Astrocyte (in vitro differentiated cells and primary cell): ENCODE results near the gene EFS.

ENCODE experiments used
- EZH2 ChIP-seq: IDR thresholded peaks from 2 replicates; pipeline ENCODE4 v1.6.1; 2012; ENCODE audit warnings: mild to moderate bottlenecking, low read length, inconsistent platforms; ENCODE audit not compliant: insufficient read depth
- TF ChIP-seq, protein P1 (sequence below): IDR thresholded peaks from 2 replicates; pipeline ENCODE4 v1.5.1; 2011; ENCODE audit warnings: low read depth, mild to moderate bottlenecking, inconsistent platforms, low read length, moderate library complexity; ENCODE audit not compliant: insufficient read depth

GRCh38 chr14:23335623-23336022 lies 29.3 kb downstream of the EFS start:
- TF ChIP-seq, protein P1, sequence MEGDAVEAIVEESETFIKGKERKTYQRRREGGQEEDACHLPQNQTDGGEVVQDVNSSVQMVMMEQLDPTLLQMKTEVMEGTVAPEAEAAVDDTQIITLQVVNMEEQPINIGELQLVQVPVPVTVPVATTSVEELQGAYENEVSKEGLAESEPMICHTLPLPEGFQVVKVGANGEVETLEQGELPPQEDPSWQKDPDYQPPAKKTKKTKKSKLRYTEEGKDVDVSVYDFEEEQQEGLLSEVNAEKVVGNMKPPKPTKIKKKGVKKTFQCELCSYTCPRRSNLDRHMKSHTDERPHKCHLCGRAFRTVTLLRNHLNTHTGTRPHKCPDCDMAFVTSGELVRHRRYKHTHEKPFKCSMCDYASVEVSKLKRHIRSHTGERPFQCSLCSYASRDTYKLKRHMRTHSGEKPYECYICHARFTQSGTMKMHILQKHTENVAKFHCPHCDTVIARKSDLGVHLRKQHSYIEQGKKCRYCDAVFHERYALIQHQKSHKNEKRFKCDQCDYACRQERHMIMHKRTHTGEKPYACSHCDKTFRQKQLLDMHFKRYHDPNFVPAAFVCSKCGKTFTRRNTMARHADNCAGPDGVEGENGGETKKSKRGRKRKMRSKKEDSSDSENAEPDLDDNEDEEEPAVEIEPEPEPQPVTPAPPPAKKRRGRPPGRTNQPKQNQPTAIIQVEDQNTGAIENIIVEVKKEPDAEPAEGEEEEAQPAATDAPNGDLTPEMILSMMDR: no peak
- no peak for TF ChIP-seq EZH2
